H1 (cell line): Measurements from ENCODE around the gene VIPR1. TPM values are rescaled to one million over a fixed set of nuclear protein-coding genes. Genes with fewer than 3 reads are reported as not detected.

ENCODE experiments used
- CTCF ChIA-PET: fragments of 300-600 bp; sonication (Branson Sonifier 250); formaldehyde crosslinking; loops from one replicate; lab custom pipeline; 2021; ENCODE audit not compliant: partially characterized antibody; lab: Charles Lee
- POLR2A ChIA-PET: fragments of 300-600 bp; sonication (Branson Sonifier 250); formaldehyde crosslinking; loops from one replicate; lab custom pipeline; 2021; ENCODE audit warnings: inconsistent platforms; ENCODE audit not compliant: partially characterized antibody; lab: Charles Lee
- DNase-seq, 2 experiments: peaks; one replicate each; pipeline versions ENCODE4 v3.0.0 to v3.0.0-alpha.2; 2010 to 2022; ENCODE audit warnings: low spot score in 2 of 2, low read depth in 1 of 2, mixed read lengths in 1 of 2
- FAIRE-seq: peaks from 2 replicates; lab custom pipeline; 2011; peaks lifted over from hg19 to GRCh38; lab: Jason Lieb, UNC
- H2AFZ ChIP-seq: 2 replicates; pipeline ENCODE4 v1.8.1; 2012; ENCODE audit warnings: low read length, inconsistent platforms
- H2AK5ac ChIP-seq: 2 replicates; pipeline ENCODE4 v1.6.1; 2013; ENCODE audit warnings: low read depth, low read length
- H2BK120ac ChIP-seq: replicated peaks from 2 replicates; pipeline ENCODE3; 2013; ENCODE audit warnings: low read depth, low read length, inconsistent platforms
- H2BK12ac ChIP-seq: 2 replicates; pipeline ENCODE4 v1.6.1; 2013; ENCODE audit warnings: low read depth, low read length
- H2BK15ac ChIP-seq: 2 replicates; pipeline ENCODE4 v1.6.1; 2013; ENCODE audit warnings: low read length
- H2BK20ac ChIP-seq: 2 replicates; pipeline ENCODE4 v1.6.1; 2013; ENCODE audit warnings: low read length
- H2BK5ac ChIP-seq: 2 replicates; pipeline ENCODE4 v1.6.1; 2013; ENCODE audit warnings: low read depth, low read length
- H3K14ac ChIP-seq: 2 replicates; pipeline ENCODE4 v1.6.1; 2013; ENCODE audit warnings: inconsistent platforms; ENCODE audit not compliant: insufficient read length
- H3K18ac ChIP-seq: 2 replicates; pipeline ENCODE4 v1.6.1; 2013; ENCODE audit warnings: low read length; ENCODE audit errors: extremely low read depth
- H3K23ac ChIP-seq: 2 replicates; pipeline ENCODE4 v1.6.1; 2013; ENCODE audit warnings: inconsistent platforms; ENCODE audit not compliant: insufficient read length
- H3K23me2 ChIP-seq: 2 replicates; pipeline ENCODE4 v1.6.1; 2013; ENCODE audit warnings: low read depth, low read length
- H3K27ac ChIP-seq: 2 replicates; pipeline ENCODE4 v1.6.1; 2011; ENCODE audit warnings: low read depth, low read length, inconsistent platforms
- H3K27me3 ChIP-seq, 4 experiments: replicated peaks in 1 of 4; 1 replicate in 1 of 4; 2 replicates in 3 of 4; pipeline versions ENCODE4 v1.6.1 to v1.8.1; 2011 to 2013; ENCODE audit warnings: low read length in 3 of 4, mild to moderate bottlenecking in 3 of 4, inconsistent platforms in 2 of 4, mixed read lengths in 2 of 4, moderate library complexity in 1 of 4; ENCODE audit not compliant: control insufficient read depth in 3 of 4, insufficient read depth in 3 of 4; ENCODE audit errors: extremely low read depth in 1 of 4
- H3K36me3 ChIP-seq, 4 experiments: 2 replicates each; pipeline versions ENCODE4 v1.6.1 to v1.8.1; 2011 to 2013; ENCODE audit warnings: mild to moderate bottlenecking in 4 of 4, low read length in 3 of 4, moderate library complexity in 2 of 4, control low read depth in 1 of 4, inconsistent platforms in 1 of 4; ENCODE audit not compliant: insufficient read depth in 4 of 4, control insufficient read depth in 2 of 4
- H3K4ac ChIP-seq: replicated peaks from 2 replicates; pipeline ENCODE3; 2013; ENCODE audit warnings: low read length, low read depth, mixed read lengths, inconsistent platforms; ENCODE audit not compliant: insufficient read length
- H3K4me1 ChIP-seq, 4 experiments: replicated peaks in 1 of 4; 1 replicate in 1 of 4; 2 replicates in 3 of 4; pipeline versions ENCODE4 v1.6.1 to v1.8.1; 2011 to 2013; ENCODE audit warnings: low read length in 3 of 4, inconsistent platforms in 2 of 4, mixed read lengths in 1 of 4; ENCODE audit not compliant: insufficient read depth in 4 of 4, control insufficient read depth in 3 of 4
- H3K4me2 ChIP-seq, 2 experiments: 2 replicates each; pipeline versions ENCODE4 v1.6.1 to v1.8.1; 2011 to 2013; ENCODE audit warnings: low read depth in 2 of 2, low read length in 2 of 2, control low read depth in 1 of 2, inconsistent platforms in 1 of 2, mild to moderate bottlenecking in 1 of 2; ENCODE audit not compliant: insufficient read depth in 1 of 2
- H3K4me3 ChIP-seq, 4 experiments: fragments of 200-600, 300-600 bp in 1 of 4; sonication (generic), shearing (Covaris generic), sonication (Bioruptor Twin) in 1 of 4; 2 replicates each; pipeline versions ENCODE4 v1.5.1 to v1.8.1; 2011 to 2016; ENCODE audit warnings: low read length in 4 of 4, low read depth in 3 of 4, control low read depth in 2 of 4, inconsistent platforms in 2 of 4, mild to moderate bottlenecking in 2 of 4, mixed read lengths in 1 of 4, moderate library complexity in 1 of 4; ENCODE audit not compliant: insufficient read depth in 2 of 4; ENCODE audit errors: extremely low read depth in 1 of 4
- H3K56ac ChIP-seq: replicated peaks from 2 replicates; pipeline ENCODE3; 2013; ENCODE audit warnings: low read depth, mild to moderate bottlenecking, mixed read lengths, low read length, inconsistent platforms; ENCODE audit not compliant: insufficient read length
- H3K79me1 ChIP-seq: 2 replicates; pipeline ENCODE4 v1.6.1; 2013; ENCODE audit warnings: low read depth, low read length, control low read depth
- H3K79me2 ChIP-seq, 2 experiments: 2 replicates each; pipeline versions ENCODE4 v1.6.1 to v1.8.1; 2012 to 2013; ENCODE audit warnings: low read length in 2 of 2, mild to moderate bottlenecking in 2 of 2, inconsistent platforms in 1 of 2; ENCODE audit not compliant: insufficient read depth in 2 of 2, control insufficient read depth in 1 of 2
- H3K9ac ChIP-seq, 4 experiments: replicated peaks in 1 of 4; 1 replicate in 1 of 4; 2 replicates in 3 of 4; pipeline versions ENCODE4 v1.6.1 to v1.8.1; 2011 to 2013; ENCODE audit warnings: low read depth in 3 of 4, low read length in 3 of 4, control low read depth in 2 of 4, mild to moderate bottlenecking in 2 of 4, moderate library complexity in 2 of 4, inconsistent platforms in 1 of 4; ENCODE audit errors: extremely low read depth in 1 of 4
- H3K9me3 ChIP-seq, 2 experiments: 2 replicates each; pipeline versions ENCODE4 v1.6.1 to v1.8.1; 2012 to 2013; ENCODE audit warnings: mild to moderate bottlenecking in 2 of 2, moderate library complexity in 2 of 2, control low read depth in 1 of 2, inconsistent platforms in 1 of 2, low read depth in 1 of 2, low read length in 1 of 2, mixed read lengths in 1 of 2; ENCODE audit not compliant: insufficient read depth in 2 of 2
- H4K20me1 ChIP-seq, 2 experiments: replicated peaks in 1 of 2; 2 replicates each; pipeline versions ENCODE3 to v1.8.1; 2011 to 2013; ENCODE audit warnings: inconsistent platforms in 2 of 2, low read length in 2 of 2, mild to moderate bottlenecking in 1 of 2; ENCODE audit not compliant: insufficient read depth in 2 of 2, control insufficient read depth in 1 of 2
- H4K5ac ChIP-seq: 2 replicates; pipeline ENCODE4 v1.6.1; 2013; ENCODE audit warnings: low read length, low read depth, mixed read lengths, inconsistent platforms; ENCODE audit not compliant: insufficient read length
- H4K8ac ChIP-seq: 2 replicates; pipeline ENCODE4 v1.8.0; 2013; ENCODE audit warnings: mild to moderate bottlenecking, moderate library complexity, low read length, inconsistent platforms; ENCODE audit not compliant: insufficient read depth; ENCODE audit errors: extremely low read depth
- H4K91ac ChIP-seq: replicated peaks from 2 replicates; pipeline ENCODE3; 2013; ENCODE audit warnings: low read length, mixed read lengths, inconsistent platforms; ENCODE audit not compliant: insufficient read length
- BRCA1 ChIP-seq: IDR thresholded peaks from 2 replicates; pipeline ENCODE4 v1.6.1; 2012; ENCODE audit warnings: low read depth, low read length, improper control_type of control experiment
- CHD2 ChIP-seq: IDR thresholded peaks from 2 replicates; pipeline ENCODE4 v1.6.1; 2012; ENCODE audit warnings: low read length, improper control_type of control experiment
- POLR2AphosphoS5 ChIP-seq: IDR thresholded peaks from 2 replicates; pipeline ENCODE4 v1.6.1; 2011; ENCODE audit warnings: low read depth, low read length
- SAP30 ChIP-seq: fragments of 300-600 bp; sonication (generic); IDR thresholded peaks from 2 replicates; pipeline ENCODE4 v1.7.1; 2012; ENCODE audit warnings: low read length, moderate library complexity, mild to moderate bottlenecking, inconsistent platforms; ENCODE audit not compliant: insufficient read depth, insufficient replicate concordance
- WGBS, 2 experiments: shearing (Covaris generic) in 1 of 2; methylation state at CpG; one replicate each; pipeline versions ENCODE4 v1.1.6 to v1.1.7; 2013 to 2015; ENCODE audit warnings: low lambda C conversion rate in 2 of 2, mixed read lengths in 2 of 2, inconsistent platforms in 1 of 2, low coverage in 1 of 2, missing lambda C conversion rate in 1 of 2; ENCODE audit not compliant: insufficient replicate concordance in 2 of 2, insufficient coverage in 1 of 2, insufficient read length in 1 of 2; ENCODE audit errors: extremely low coverage in 1 of 2, missing lambda C conversion rate in 1 of 2; 5-methylcytosine and 5-hydroxymethylcytosine counted together
- polyA plus RNA-seq, 7 experiments: library from polyadenylated mRNA; depleted of rRNA in 3 of 7; stranded (reverse) in 5 of 7; unstranded in 2 of 7; fragments of >200 nt in 5 of 7; fragments of 200-250 nt in 2 of 7; gene quantifications; 1 replicate in 5 of 7; 2 replicates in 1 of 7; 4 replicates in 1 of 7; pipeline versions ENCODE4 v1.2.1 to v1.2.3, GENCODE V29; 2011 to 2013; ENCODE audit warnings: missing spikeins in 2 of 7, mixed read lengths in 2 of 7
- total RNA-seq: library from RNA; stranded (reverse); fragmentation: NEBNext Ultra II Directional; extraction: Animal tissue kit (Norgen Biotek cat#: 25700); gene quantifications from 2 replicates; pipeline ENCODE4 v1.2.1, GENCODE V29; 2021

The VIPR1 gene
- total and polyA plus RNA-seq, 2 of the 8 experiments (the other 6 are each of a cell fraction or from before 2014, with no cell fraction given), result 7.8 to 10.1 TPM

DNA sequence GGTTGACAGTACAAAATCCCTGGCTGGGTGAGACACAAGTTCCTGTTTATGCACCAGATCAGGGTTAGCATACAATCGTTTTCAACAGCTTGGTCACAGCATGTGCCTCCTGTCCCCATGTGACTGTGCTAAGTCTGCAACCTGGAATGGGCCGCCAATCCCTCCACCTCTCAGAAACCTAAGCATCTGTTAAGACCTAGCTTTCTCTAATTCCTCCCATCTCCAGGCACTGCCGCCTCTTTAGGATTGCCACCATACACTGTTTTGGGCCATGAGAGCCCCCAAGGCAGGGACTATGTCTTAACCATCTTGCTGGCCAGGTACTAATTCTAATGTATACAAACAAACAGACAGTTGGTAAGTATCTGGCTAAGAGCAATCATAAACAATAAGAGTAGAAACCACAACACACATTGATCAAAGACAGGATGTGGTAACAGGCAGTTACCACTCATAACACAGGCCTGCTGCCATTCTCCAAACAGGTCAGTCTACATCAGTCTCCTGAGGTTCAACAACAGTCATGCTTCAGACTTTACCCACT lies 53.7 kb downstream of the VIPR1 start:
- no peak overlapping the region for H3K23ac ChIP-seq
- no peak for FAIRE-seq
- DNase-seq, result no peak
- no peak overlapping the region for H2AFZ ChIP-seq
- no peak overlapping the region for H3K18ac ChIP-seq
- no peak overlapping the region for H3K4me3 ChIP-seq
- H4K8ac ChIP-seq, result no peak overlapping the region
- no peaks in the 10 kb centered on the region for H3K27me3 ChIP-seq
- H3K4me1 ChIP-seq, result no peaks in the 10 kb centered on the region
- H3K9me3 ChIP-seq, result no peaks in the 10 kb centered on the region
- H3K23me2 ChIP-seq, result no peaks in the 10 kb centered on the region
- H2AK5ac ChIP-seq, result no peak overlapping the region
- POLR2A ChIA-PET, result no interaction called here
- no peak overlapping the region for H2BK12ac ChIP-seq
- H2BK5ac ChIP-seq, result no peak overlapping the region
- TF ChIP-seq POLR2AphosphoS5 (no peak), SAP30 (no peak), BRCA1 (no peak), CHD2 (no peak)
- H3K9ac ChIP-seq, result no peak overlapping the region
- H2BK120ac ChIP-seq, result no peak overlapping the region
- no peak overlapping the region for H3K14ac ChIP-seq
- no peak overlapping the region for H2BK15ac ChIP-seq
- H2BK20ac ChIP-seq, result no peak overlapping the region
- no peak overlapping the region for H3K27ac ChIP-seq
- no peak overlapping the region for H3K4me2 ChIP-seq
- H3K56ac ChIP-seq, result no peak overlapping the region
- no peaks in the 10 kb centered on the region for H3K79me2 ChIP-seq
- WGBS, 2 experiments, result 88% methylated on average over 3 of the region's 3 CpGs; no CpG with 5 or more reads in 1 of the 2 experiments
- H3K4ac ChIP-seq, result no peak overlapping the region
- H3K36me3 ChIP-seq, result peaks cover 10 to 71% (median 47%) of the 10 kb centered on the region in 4 experiments
- CTCF ChIA-PET, result no interaction called here
- no peak overlapping the region for H4K91ac ChIP-seq
- H4K20me1 ChIP-seq, result no peaks in the 10 kb centered on the region
- no peaks in the 10 kb centered on the region; the same call in 1 of the 2 replicates for H3K79me1 ChIP-seq
- no peak overlapping the region for H4K5ac ChIP-seq
